GM06990 (cell line): ENCODE data around the gene DBH.

Experiments
- DNase-seq: peaks from one replicate; pipeline ENCODE4 v3.0.0-alpha.2; 2011; ENCODE audit not compliant: insufficient read length; ENCODE audit errors: extremely low read depth
- H3K27me3 ChIP-seq: replicated peaks from 2 replicates; pipeline ENCODE4 v1.6.0; 2011; ENCODE audit warnings: low read length; ENCODE audit not compliant: control insufficient read depth, insufficient read depth
- H3K36me3 ChIP-seq: 2 replicates; pipeline ENCODE4 v1.5.1; 2011; ENCODE audit warnings: low read length; ENCODE audit not compliant: control insufficient read depth, insufficient read depth
- H3K4me3 ChIP-seq: replicated peaks from 2 replicates; pipeline ENCODE4 v1.5.1; 2011; ENCODE audit warnings: low read depth, mild to moderate bottlenecking, control low read depth, low read length
- CTCF ChIP-seq: IDR thresholded peaks from 2 replicates; pipeline ENCODE4 v1.5.1; 2011; ENCODE audit warnings: low read length, control low read depth, mild to moderate bottlenecking, inconsistent platforms; ENCODE audit not compliant: insufficient read depth, poor library complexity, severe bottlenecking

Gene DBH

DNA sequence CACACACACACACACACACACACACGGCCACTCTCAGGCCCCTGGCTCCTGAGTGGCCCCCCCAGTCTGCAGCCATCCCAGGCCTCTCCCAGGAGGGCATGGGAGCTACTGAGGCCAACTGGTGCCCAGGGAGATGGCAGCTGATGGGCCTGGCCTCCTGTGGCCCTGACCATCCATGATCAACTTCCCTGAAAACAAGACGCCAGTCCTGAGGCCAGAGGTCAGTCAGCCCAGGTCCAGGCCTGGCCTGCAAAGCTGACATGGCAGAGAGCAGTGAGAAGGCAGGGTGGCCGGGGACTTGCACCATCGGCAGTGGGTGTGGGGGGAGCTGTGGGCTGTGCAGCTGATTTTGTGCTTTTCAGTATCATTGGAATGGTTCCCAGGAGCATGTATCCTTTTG lies 55.0 kb downstream of the DBH start:
- no peaks in the 10 kb centered on the region for H3K36me3 ChIP-seq
- no peak overlapping the region for H3K4me3 ChIP-seq
- no peaks in the 10 kb centered on the region; the same call in 1 of the 2 replicates for H3K27me3 ChIP-seq
- no peak for TF ChIP-seq CTCF
- DNase-seq: no peak

DNA sequence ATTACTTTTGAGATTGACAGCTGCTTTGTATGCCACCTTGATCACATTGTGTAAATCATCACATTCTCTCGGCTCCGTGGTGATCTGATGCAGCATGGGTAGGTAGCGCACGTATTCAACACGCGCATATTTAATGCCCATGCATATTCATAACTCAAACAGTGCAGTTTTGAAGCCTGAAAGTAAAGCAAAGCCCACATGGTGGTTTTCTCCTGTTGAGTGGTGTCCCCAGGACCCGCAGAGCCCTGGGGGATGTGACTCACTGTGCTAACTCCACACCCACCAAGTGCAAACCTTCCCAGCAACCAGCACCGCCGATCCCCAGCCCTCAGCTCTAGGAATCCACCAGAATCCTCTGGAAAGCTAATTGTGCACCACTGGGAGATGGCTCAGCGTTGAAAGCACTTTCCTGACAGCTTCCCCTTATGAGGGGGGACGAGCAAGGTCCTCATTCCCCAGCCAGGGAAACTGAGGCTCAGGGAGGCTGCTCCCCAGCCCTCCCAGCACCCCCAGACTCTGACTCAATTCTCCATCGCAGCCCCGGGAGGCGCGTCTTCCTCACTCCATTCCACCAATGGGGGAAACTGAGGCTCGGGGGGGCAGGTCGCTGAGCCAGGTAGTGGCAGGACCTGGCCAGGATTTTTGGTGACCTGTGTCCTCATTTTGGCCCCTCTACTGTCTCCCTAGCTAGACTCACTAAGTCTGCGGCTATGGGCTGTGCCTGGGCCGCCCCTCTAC lies 55.6 kb downstream of the DBH start:
- TF ChIP-seq CTCF: no peak
- H3K4me3 ChIP-seq: no peak overlapping the region
- no peaks in the 10 kb centered on the region; the same call in 1 of the 2 replicates for H3K27me3 ChIP-seq

DNA sequence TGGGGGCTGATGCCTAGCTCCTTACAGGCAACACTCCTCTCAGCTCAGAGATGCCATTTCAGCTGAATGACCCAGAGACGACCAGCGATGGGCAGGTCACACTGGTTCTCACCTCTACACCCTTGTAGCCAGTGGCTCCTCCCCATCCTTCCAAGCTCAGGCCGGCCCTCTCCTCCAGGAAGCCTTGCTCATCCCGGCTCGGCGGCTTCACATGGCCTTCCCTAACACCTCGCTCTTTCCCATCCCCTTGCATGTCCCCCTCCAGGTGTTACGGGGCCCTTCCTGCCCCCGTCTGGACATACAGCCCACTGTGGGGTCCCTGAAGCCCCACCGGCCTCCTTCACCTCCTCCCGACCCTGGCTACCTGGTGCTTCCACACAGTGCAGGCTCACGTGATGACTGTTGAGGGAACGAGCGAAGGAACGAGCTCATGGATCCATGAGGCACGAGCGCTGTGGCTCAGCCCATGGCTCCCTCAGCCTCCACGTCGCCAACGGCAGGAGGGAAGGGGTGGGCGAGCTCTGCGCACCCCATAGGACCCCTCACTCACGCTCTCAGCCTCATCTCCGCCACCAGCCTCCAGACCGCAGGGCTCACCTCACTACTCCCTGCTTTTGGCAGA lies 56.3 kb downstream of the DBH start:
- no peak for DNase-seq
- H3K27me3 ChIP-seq: no peaks in the 10 kb centered on the region; the same call in 1 of the 2 replicates
- no peaks in the 10 kb centered on the region for H3K36me3 ChIP-seq
- no peak overlapping the region for H3K4me3 ChIP-seq
- no peak for TF ChIP-seq CTCF

More for the DNA sequence above, 55.6 kb downstream of the DBH start:
- DNase-seq: no peak
- no peaks in the 10 kb centered on the region for H3K36me3 ChIP-seq

- Histone ChIP-seq H3K36me3 (no peaks in the 10 kb centered on the region), H3K27me3 (no peaks in the 10 kb centered on the region; the same call in 1 of the 2 replicates), H3K4me3 (no peak overlapping the region)
- TF ChIP-seq CTCF: no peak
- no peak for DNase-seq
Measured at GRCh38 chr9:133693116-133693515, 57.0 kb downstream of the DBH start.

GRCh38 chr9:133693703-133694529 lies 57.8 kb downstream of the DBH start:
- Histone ChIP-seq H3K36me3 (no peaks in the 10 kb centered on the region), H3K4me3 (no peak overlapping the region), H3K27me3 (no peaks in the 10 kb centered on the region; the same call in 1 of the 2 replicates)
- DNase-seq: no peak
- no peak for TF ChIP-seq CTCF
